ENCODE measurements around the gene NRXN3. TPM values are rescaled to one million over a fixed set of nuclear protein-coding genes. Genes with fewer than 3 reads are reported as not detected.

NRXN3 gene
- total RNA-seq, 2 donors from 2014 or later = 1.3 to 2.3 TPM

DNA sequence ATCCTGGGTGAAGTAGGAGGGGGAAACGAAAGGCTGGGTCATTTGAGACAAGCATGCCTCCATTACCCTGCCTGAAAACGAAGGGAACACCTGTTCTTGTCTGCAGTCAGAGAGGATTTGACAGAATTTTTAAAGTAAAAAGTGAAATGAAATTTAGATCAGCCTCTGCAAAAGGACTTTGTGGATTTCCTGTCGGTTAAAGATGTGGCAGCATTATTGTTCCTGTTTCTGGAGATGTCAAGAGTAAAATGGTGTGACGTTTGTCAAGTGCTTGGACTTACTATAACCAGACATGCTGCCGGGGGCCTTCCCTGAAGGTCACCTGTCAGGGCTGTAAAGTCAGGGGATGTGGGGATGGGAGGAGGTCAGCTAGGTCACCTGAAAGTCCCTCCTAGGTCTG lies 32.0 kb downstream of the NRXN3 start:
- Histone ChIP-seq H3K27ac (no peak overlapping the region), H3K4me1 (no peaks in the 10 kb centered on the region), H3K4me3 (no peak overlapping the region), H3K9me3 (no peaks in the 10 kb centered on the region), H3K36me3 (replicated peaks in 1 of 2; ENCODE audit: insufficient read depth in 1 of 2, low read depth in 2 of 2) (no peaks in the 10 kb centered on the region), H3K27me3 (no peaks in the 10 kb centered on the region)
- no peak for ATAC-seq
- TF ChIP-seq, protein P1, sequence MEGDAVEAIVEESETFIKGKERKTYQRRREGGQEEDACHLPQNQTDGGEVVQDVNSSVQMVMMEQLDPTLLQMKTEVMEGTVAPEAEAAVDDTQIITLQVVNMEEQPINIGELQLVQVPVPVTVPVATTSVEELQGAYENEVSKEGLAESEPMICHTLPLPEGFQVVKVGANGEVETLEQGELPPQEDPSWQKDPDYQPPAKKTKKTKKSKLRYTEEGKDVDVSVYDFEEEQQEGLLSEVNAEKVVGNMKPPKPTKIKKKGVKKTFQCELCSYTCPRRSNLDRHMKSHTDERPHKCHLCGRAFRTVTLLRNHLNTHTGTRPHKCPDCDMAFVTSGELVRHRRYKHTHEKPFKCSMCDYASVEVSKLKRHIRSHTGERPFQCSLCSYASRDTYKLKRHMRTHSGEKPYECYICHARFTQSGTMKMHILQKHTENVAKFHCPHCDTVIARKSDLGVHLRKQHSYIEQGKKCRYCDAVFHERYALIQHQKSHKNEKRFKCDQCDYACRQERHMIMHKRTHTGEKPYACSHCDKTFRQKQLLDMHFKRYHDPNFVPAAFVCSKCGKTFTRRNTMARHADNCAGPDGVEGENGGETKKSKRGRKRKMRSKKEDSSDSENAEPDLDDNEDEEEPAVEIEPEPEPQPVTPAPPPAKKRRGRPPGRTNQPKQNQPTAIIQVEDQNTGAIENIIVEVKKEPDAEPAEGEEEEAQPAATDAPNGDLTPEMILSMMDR (IDR thresholded peaks at IDR 0.05) = no peak
- TF ChIP-seq POLR2A (IDR thresholded peaks at IDR 0.05) = no peak
- intact Hi-C loops (cut with DNase I) = no loop called here
- DNase-seq = no peak
- WGBS, 2 donors = 43 to 54% methylated on average over 5 of the region's 5 CpGs

DNA sequence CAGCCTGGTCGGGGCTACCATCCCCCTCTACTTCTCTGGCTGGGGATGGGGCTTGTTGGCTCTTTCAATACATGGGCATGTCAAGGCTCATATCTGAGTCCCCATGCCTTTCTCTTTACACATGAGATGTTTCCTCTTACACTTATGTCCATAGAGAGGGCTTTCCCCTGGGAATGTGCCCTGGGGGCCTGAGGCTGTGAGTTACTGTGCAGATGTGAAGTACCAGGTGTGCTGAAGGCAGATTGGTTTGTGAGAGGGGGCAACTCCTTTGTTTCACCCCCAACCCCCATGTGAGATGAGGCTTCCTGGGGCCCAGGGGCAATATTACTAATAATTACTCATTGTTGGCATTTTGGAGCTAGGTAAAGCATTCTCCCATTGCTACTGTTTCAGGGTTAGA lies 32.8 kb downstream of the NRXN3 start:
- 0 to 13% methylated on average over 1 of the region's 1 CpG for WGBS, 2 donors
- H3K27ac ChIP-seq = no peak overlapping the region
- DNase-seq = no peak
- H3K4me1 ChIP-seq = no peaks in the 10 kb centered on the region
- H3K4me3 ChIP-seq = no peak overlapping the region
- no peaks in the 10 kb centered on the region for H3K27me3 ChIP-seq
- intact Hi-C loops (cut with DNase I) = no loop called here
- no peak for TF ChIP-seq POLR2A (IDR thresholded peaks at IDR 0.05)
- TF ChIP-seq, protein P1 (IDR thresholded peaks at IDR 0.05) = no peak
- H3K36me3 ChIP-seq (replicated peaks in 1 of 2; ENCODE audit: insufficient read depth in 1 of 2, low read depth in 2 of 2) = no peaks in the 10 kb centered on the region
- no peak for ATAC-seq
- no peaks in the 10 kb centered on the region for H3K9me3 ChIP-seq

DNA sequence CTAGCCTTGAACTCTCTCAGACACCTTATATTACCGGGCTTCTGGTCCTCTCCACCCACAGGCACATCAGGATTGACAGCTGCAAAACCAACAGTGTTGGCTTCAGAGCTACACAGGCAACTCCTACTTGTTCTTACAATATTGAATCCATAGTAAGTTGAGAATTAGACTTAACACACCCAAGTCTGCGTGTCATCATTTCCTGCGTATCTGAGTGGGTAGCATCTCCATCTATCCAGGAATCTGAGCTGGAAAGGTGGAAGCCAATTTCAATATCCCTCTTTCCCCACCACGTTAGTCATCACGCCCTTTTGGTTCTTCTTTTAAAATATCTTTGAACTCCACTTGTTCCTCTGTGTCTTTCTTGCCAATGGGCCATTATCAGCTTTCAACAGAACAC lies 37.2 kb downstream of the NRXN3 start:
- H3K4me3 ChIP-seq = no peak overlapping the region
- H3K27ac ChIP-seq = no peak overlapping the region
- H3K36me3 ChIP-seq (replicated peaks in 1 of 2; ENCODE audit: insufficient read depth in 1 of 2, low read depth in 2 of 2) = no peaks in the 10 kb centered on the region
- intact Hi-C loops (cut with DNase I) = no loop called here
- DNase-seq (no peak), ATAC-seq (no peak)
- 60 to 64% methylated on average over 5 of the region's 5 CpGs for WGBS, 2 donors
- no peaks in the 10 kb centered on the region for H3K9me3 ChIP-seq
- no peak for TF ChIP-seq POLR2A (IDR thresholded peaks at IDR 0.05)
- TF ChIP-seq, protein P1 (IDR thresholded peaks at IDR 0.05) = no peak
- no peaks in the 10 kb centered on the region for H3K4me1 ChIP-seq
- no peaks in the 10 kb centered on the region for H3K27me3 ChIP-seq

DNA sequence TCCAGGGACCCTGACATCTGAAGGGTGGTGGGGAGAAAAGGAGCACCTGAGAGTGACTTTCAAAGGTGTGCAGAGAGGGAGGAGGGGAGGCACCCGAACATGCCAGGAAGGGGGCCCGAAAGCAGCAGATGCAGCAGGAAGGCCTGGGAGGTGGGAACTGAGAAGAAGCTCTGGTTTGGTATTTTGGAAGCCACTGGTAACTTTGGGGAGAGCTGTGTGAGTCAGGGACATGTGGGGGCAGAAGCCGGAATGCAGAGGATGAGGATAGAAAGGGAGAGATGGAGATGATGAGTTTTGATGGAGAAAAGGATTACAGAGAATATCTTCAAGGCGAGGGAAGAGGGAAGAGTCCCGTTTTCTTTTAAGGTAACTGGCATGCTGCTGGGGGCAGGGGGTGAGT lies 50.1 kb downstream of the NRXN3 start:
- no peak overlapping the region for H3K4me3 ChIP-seq
- WGBS, 2 donors = 69 to 77% methylated on average over 5 of the region's 5 CpGs
- no peaks in the 10 kb centered on the region for H3K36me3 ChIP-seq (replicated peaks in 1 of 2; ENCODE audit: insufficient read depth in 1 of 2, low read depth in 2 of 2)
- intact Hi-C loops (cut with DNase I) = no loop called here
- no peaks in the 10 kb centered on the region for H3K27me3 ChIP-seq
- no peak overlapping the region for H3K27ac ChIP-seq
- H3K9me3 ChIP-seq = no peaks in the 10 kb centered on the region
- no peaks in the 10 kb centered on the region for H3K4me1 ChIP-seq
- ATAC-seq (no peak), DNase-seq (no peak)
- TF ChIP-seq, protein P1 (IDR thresholded peaks at IDR 0.05) = no peak
- TF ChIP-seq POLR2A (IDR thresholded peaks at IDR 0.05) = no peak

DNA sequence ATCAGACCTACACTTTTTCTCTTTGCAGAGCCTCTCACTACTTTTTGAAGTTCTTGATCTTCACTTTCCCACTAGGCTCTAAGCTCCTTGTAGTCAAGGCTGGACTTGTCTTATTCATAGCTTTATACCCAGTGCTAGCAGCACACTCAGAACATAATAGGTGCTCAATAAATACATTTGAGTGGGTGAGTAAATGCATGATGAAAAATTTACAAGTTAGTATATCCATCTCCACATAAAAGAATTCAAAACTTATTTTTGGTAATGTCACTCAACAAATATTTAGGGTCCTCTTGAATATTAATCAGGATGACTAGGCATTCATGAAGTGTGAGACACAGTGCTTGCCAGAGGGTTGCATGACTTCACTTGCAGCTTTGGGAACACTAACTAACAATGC lies 52.6 kb downstream of the NRXN3 start:
- no peak overlapping the region for H3K27ac ChIP-seq
- H3K4me3 ChIP-seq = no peak overlapping the region
- DNase-seq = no peak
- no peak for TF ChIP-seq POLR2A (IDR thresholded peaks at IDR 0.05)
- TF ChIP-seq, protein P1 (IDR thresholded peaks at IDR 0.05) = no peak
- ATAC-seq = no peak
- no peaks in the 10 kb centered on the region for H3K9me3 ChIP-seq
- intact Hi-C loops (cut with DNase I) = no loop called here
- H3K36me3 ChIP-seq (replicated peaks in 1 of 2; ENCODE audit: insufficient read depth in 1 of 2, low read depth in 2 of 2) = no peaks in the 10 kb centered on the region
- no peaks in the 10 kb centered on the region for H3K4me1 ChIP-seq
- no peaks in the 10 kb centered on the region for H3K27me3 ChIP-seq

Measured in body of pancreas (tissue), 4 donors.